HG03565 (cell line): ENCODE data around the gene PIGO.

Source experiments
- ATAC-seq: cut with Tn5 transposase; IDR thresholded peaks from one replicate; pipeline ENCODE4 v1.9.1; 2021; ENCODE audit warnings: mild to moderate bottlenecking, moderate library complexity; ENCODE audit not compliant: unreplicated experiment

The PIGO gene

DNA sequence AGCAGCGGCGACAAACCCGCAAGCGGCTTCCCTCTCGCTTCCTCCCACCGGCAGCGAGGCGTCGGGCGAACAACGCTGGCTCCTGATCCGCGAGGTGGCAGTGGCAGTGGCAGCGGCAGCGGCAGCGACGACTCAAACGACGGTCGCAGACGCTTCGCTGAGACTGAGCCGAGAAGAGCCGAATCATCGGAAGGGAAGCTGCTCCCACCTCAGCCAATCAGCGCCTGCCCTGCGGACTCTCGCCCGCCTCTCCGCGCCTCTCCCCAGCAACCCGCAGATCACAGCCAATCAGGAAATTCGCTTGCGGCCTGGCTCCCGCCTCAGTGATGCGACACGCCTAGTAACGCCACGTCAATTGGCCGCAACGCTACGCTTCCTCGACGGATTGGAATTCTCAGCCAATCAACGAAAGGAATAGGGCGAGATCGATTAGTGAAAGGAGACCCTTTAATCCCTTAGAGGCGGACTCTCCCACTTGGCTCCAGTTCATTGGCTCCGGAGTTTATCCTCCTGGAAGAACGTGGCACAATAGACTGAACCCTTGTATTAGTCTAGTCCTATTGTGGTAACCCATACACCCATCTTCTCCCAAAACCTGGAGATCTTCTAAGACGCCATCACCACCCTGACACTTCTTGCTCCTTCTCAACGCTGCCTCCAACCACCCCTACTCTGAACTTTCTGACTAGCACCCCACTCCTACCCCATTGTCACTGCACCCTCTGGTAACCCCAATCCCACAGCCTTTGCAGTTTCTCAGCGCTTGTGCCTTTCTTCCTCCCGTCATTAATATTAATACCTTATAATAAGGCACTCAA is 23.7 kb downstream of the PIGO start, which contains the start of gene VCP:
Gene VCP (minus strand): TSS at position 165 of the 818 bp plus-strand sequence. CDS start 272 bp downstream, outside the sequence.
- ATAC-seq, result peak; percentile 76

DNA sequence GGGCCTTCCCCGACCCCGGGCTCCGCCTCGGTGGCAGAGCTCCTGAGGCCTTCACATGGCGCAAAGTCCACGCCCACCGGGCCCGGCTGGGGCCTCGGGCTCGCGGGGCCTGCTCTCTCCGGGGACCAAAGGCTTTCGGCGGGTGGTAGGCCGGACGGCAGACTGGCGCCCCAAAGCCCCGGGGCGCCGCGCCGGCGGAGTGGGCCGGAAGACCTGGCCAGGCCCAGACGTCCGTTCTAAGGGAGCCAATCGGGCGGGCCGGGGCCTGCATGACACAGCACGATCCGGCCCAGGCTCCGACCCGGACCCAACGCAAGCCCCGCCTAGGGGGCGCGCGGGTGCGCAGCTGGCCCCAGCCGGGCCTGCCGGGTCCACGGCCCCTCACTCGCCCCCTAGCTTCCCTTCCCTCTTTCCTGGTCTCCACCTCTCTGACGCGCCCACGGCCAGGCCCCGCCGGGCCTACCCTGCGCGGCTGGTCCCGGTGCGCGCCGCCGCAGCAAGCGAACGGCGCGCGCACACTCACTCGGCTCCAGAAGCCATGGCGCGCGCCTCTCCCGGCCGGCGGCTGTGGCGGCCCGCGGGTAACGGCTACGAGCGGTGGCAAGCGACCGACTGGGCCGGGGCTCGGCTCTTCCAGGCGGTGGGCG is 24.5 kb downstream of the PIGO start:
- ATAC-seq, result peak; percentile 44

GRCh38 chr9:35070823-35071813 is 25.3 kb downstream of the PIGO start:
- ATAC-seq, result no peak

DNA sequence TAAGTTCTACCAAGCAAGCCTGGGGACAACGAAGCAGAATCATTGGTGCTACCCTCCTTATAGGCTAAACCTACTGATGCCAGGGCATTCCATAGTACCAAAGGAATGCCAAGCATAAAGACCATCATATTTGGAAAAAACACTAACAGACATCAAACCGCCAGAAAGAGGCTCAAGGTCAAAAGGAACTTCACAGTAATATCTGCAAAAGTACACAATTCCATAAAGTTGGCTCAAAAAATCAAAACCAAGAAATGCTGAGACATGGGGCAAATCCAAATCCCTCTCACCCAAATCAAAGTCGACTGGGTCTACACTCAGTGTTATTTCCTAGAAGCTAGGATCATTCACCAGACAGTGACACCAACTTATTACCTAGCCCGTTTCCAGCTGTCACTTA is 27.4 kb downstream of the PIGO start:
- ATAC-seq, result no peak

- no peak for ATAC-seq
Measured at GRCh38 chr9:35067056-35067455, 29.3 kb downstream of the PIGO start.

GRCh38 chr9:35060548-35061207 is 35.7 kb downstream of the PIGO start:
- ATAC-seq, result no peak

GRCh38 chr9:35059438-35059837 is 37.0 kb downstream of the PIGO start:
- no peak for ATAC-seq

- no peak for ATAC-seq
Measured at GRCh38 chr9:35057271-35057620, 39.1 kb downstream of the PIGO start.

GRCh38 chr9:35056571-35057270 is 39.7 kb downstream of the PIGO start:
- ATAC-seq, result no peak

GRCh38 chr9:35054871-35055644 is 41.3 kb downstream of the PIGO start:
- no peak for ATAC-seq

- no peak for ATAC-seq
Measured at GRCh38 chr9:35054185-35054835, 42.1 kb downstream of the PIGO start.

GRCh38 chr9:35051069-35051967 is 45.1 kb downstream of the PIGO start:
- no peak for ATAC-seq

GRCh38 chr9:35048511-35048910 is 47.9 kb downstream of the PIGO start:
- ATAC-seq, result no peak

DNA sequence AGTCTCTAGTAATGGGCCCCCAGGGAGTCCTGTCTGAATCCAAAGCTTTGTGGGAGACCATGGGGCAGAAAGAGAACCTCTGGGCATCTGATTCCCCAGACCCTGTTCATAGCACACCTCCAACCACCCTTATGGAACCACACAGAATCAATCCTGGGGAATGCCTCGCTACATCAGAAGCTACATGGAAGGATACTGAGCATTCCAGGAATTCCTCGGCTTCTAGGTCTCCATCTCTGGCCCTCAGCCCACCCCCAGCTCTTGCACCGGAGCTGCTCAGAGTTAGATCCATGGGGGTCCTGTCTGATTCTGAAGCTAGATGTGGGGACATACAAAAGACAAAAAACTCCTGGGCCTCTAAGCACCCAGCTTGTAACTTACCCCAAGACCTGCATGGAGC is 52.3 kb downstream of the PIGO start:
- no peak for ATAC-seq

GRCh38 chr9:35042891-35043545 is 53.4 kb downstream of the PIGO start:
- no peak for ATAC-seq

DNA sequence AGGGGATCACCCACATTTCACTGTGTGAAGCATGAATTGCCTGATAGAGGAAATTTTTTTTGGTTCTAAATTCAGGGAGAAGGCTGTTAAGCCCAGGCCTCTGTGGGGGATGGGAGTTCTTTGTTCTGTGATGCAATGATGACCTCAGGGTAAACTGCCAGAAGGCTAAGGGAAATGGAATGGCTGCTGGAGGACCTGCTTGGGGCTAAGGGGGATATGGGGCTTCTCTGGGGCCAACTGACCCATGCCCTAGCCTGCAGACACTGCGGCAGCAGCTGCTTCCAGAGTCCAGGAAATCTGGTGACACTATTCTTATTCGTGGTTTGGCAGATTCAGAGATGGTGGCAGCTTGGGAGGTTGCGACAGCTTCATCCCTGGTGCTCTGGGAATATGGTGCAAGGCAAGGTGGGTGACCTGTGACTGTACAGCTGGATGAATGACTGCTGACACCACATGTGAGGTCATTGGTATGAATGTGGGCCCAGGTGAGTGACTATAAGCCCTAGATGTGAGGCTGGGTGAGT is 54.2 kb downstream of the PIGO start:
- no peak for ATAC-seq
